Transverse colon (tissue), 4 donors: ENCODE measurements around the gene MGST2. TPM values are rescaled to one million over a fixed set of nuclear protein-coding genes. Genes with fewer than 3 reads are reported as not detected.

Experiments
- DNase-seq: peaks from one replicate; pipeline ENCODE4 v3.0.0-alpha.2; 2019
- H3K27ac ChIP-seq, 4 donors: fragments of 200-600 bp; sonication (generic); 2 replicates each; pipeline ENCODE4 v1.5.1; 2016 to 2018; ENCODE audit warnings: inconsistent platforms in 4 of 4
- H3K27me3 ChIP-seq: fragments of 200-600 bp; sonication (generic); 2 replicates; pipeline ENCODE4 v1.5.1; 2017; ENCODE audit warnings: inconsistent platforms
- H3K36me3 ChIP-seq, 4 donors: fragments of 200-600 bp; sonication (generic); 2 replicates each; pipeline ENCODE4 v1.5.1; 2017 to 2019; ENCODE audit warnings: inconsistent platforms in 4 of 4
- H3K4me1 ChIP-seq, 4 donors: fragments of 200-600 bp; sonication (generic); 2 replicates each; pipeline ENCODE4 v1.5.1; 2017 to 2020; ENCODE audit warnings: inconsistent platforms in 4 of 4
- H3K4me3 ChIP-seq, 4 donors: fragments of 200-600 bp; sonication (generic); 1 replicate in 1 of 4; 2 replicates in 3 of 4; pipeline versions ENCODE4 v1.5.1 to v1.6.1; 2017 to 2019; ENCODE audit warnings: inconsistent platforms in 4 of 4
- H3K9me3 ChIP-seq, 2 donors: fragments of 200-600 bp; sonication (generic); 2 replicates each; pipeline ENCODE4 v1.5.1; 2017 to 2019; ENCODE audit warnings: inconsistent platforms in 2 of 2
- CTCF ChIP-seq, 5 experiments: fragments of 200-600 bp in 3 of 5; fragments of 450-650 bp in 2 of 5; sonication (generic) in 3 of 5; IDR thresholded peaks; 1 replicate in 2 of 5; 2 replicates in 3 of 5; pipeline ENCODE4 v1.5.1; 2016 to 2017; ENCODE audit warnings: antibody characterized with exemption in 5 of 5, inconsistent platforms in 3 of 5, mild to moderate bottlenecking in 2 of 5, moderate library complexity in 1 of 5
- EP300 ChIP-seq: sonication (generic); formaldehyde crosslinking; IDR thresholded peaks from one replicate; pipeline ENCODE4 v1.6.1; 2017; ENCODE audit warnings: antibody characterized with exemption, low read depth
- POLR2A ChIP-seq: fragments of 450-650 bp; IDR thresholded peaks from one replicate; pipeline ENCODE4 v1.6.1; 2016; ENCODE audit warnings: antibody characterized with exemption, mild to moderate bottlenecking, moderate library complexity
- POLR2AphosphoS5 ChIP-seq, 3 donors: sonication (generic); formaldehyde crosslinking; IDR thresholded peaks; one replicate each; pipeline ENCODE4 v1.6.1; 2016; ENCODE audit warnings: antibody characterized with exemption in 3 of 3
- WGBS, 2 donors: methylation state at CpG; one replicate each; pipeline ENCODE4 v1.1.5; 2018; ENCODE audit warnings: low coverage in 1 of 2; 5-methylcytosine and 5-hydroxymethylcytosine counted together
- in situ Hi-C, 4 donors: fragments of 200-750 bp; cut with MboI; loops; one replicate each; pipeline versions ENCODE4 v1.15.0 to v1.15.1; 2017; ENCODE audit warnings: low sequenced_read_pairs in 3 of 4, low pct_ligation_motif_present in 1 of 4, low pct_unique_long_range_greater_than_20kb in 1 of 4
- intact Hi-C: fragments of 100-400 bp; cut with DNase I; formaldehyde crosslinking; loops from one replicate; pipeline ENCODE4 v1.15.1; 2023; ENCODE audit warnings: low total_unique reads
- total RNA-seq, 4 donors: library from RNA; depleted of rRNA; stranded (reverse); fragments of >200 nt; gene quantifications; one replicate each; pipeline ENCODE4 v1.1.0, GENCODE V29; 2016

MGST2 gene
- total RNA-seq, 4 donors from 2014 or later = 3.4 to 91.5 (median 39.4) TPM

- DNase-seq = no peak
- H3K36me3 ChIP-seq = no peaks in the 10 kb centered on the region
- in situ Hi-C loops (no loop called here), intact Hi-C loops (loop anchor here (5.0 kb wide), 1 partner anchor 616 kb away; no protein-coding TSS in a partner anchor)
- peaks cover 0 to 4% (median 0%) of the 10 kb centered on the region in 4 donors for H3K4me1 ChIP-seq
- H3K9me3 ChIP-seq = no peaks in the 10 kb centered on the region
- H3K27me3 ChIP-seq = no peaks in the 10 kb centered on the region
- 74 to 86% methylated on average over 1 of the region's 1 CpG for WGBS, 2 donors
- H3K4me3 ChIP-seq = no peak overlapping the region
- no peak overlapping the region for H3K27ac ChIP-seq
- TF ChIP-seq POLR2AphosphoS5 (IDR thresholded peaks at IDR 0.05) (no peak), POLR2A (no peak), EP300 (no peak), CTCF (IDR thresholded peaks at IDR 0.05) (no peak)
Observed at GRCh38 chr4:139647952-139648351, 17.7 kb upstream of the MGST2 start.

- in situ Hi-C loops (no loop called here), intact Hi-C loops (loop anchor here (5.0 kb wide), 1 partner anchor 154 kb away; no protein-coding TSS in a partner anchor)
- Histone ChIP-seq H3K9me3 (no peaks in the 10 kb centered on the region), H3K36me3 (no peaks in the 10 kb centered on the region), H3K4me3 (no peak overlapping the region), H3K27ac (no peak overlapping the region), H3K4me1 (peaks cover 0 to 4% (median under 1%) of the 10 kb centered on the region in 4 donors), H3K27me3 (no peaks in the 10 kb centered on the region)
- peak; percentile 83 to 94 (median 89) for TF ChIP-seq CTCF (IDR thresholded peaks at IDR 0.05)
- TF ChIP-seq EP300 = no peak
- peak; percentile 78 for DNase-seq
- 13 to 25% methylated on average over 8 to 13 of the region's 13 CpGs for WGBS, 2 donors
Observed at GRCh38 chr4:139651282-139652194, 14.1 kb upstream of the MGST2 start.

- 80 to 82% methylated on average over 2 to 4 of the region's 4 CpGs for WGBS, 2 donors
- H3K27me3 ChIP-seq = no peaks in the 10 kb centered on the region
- in situ Hi-C loops = no loop called here
- H3K4me1 ChIP-seq = peaks cover 0 to 15% (median 4%) of the 10 kb centered on the region in 4 donors
- TF ChIP-seq EP300 = no peak
- TF ChIP-seq POLR2AphosphoS5 (IDR thresholded peaks at IDR 0.05) = no peak
- no peak for TF ChIP-seq CTCF (IDR thresholded peaks at IDR 0.05)
- no peak for TF ChIP-seq POLR2A
- H3K36me3 ChIP-seq = no peaks in the 10 kb centered on the region
- no peak overlapping the region for H3K4me3 ChIP-seq
- no peaks in the 10 kb centered on the region for H3K9me3 ChIP-seq
- intact Hi-C loops = loop anchor here (5.0 kb wide), 1 partner anchor 157 kb away; no protein-coding TSS in a partner anchor
- no peak overlapping the region for H3K27ac ChIP-seq
- DNase-seq = no peak
Observed at GRCh38 chr4:139654516-139654915, 11.1 kb upstream of the MGST2 start.

GRCh38 chr4:139655116-139655515, 10.5 kb upstream of the MGST2 start:
- H3K9me3 ChIP-seq = no peaks in the 10 kb centered on the region
- no peak overlapping the region for H3K4me3 ChIP-seq
- H3K4me1 ChIP-seq = peaks cover 0 to 15% (median 4%) of the 10 kb centered on the region in 4 donors
- no peaks in the 10 kb centered on the region for H3K36me3 ChIP-seq
- 43 to 57% methylated on average over 2 to 3 of the region's 3 CpGs for WGBS, 2 donors
- no peak overlapping the region for H3K27ac ChIP-seq
- TF ChIP-seq POLR2AphosphoS5 (IDR thresholded peaks at IDR 0.05) (no peak), CTCF (IDR thresholded peaks at IDR 0.05) (peak in 2 of 5 experiments; percentile 8 to 14), POLR2A (no peak), EP300 (no peak)
- DNase-seq = no peak
- in situ Hi-C loops (no loop called here), intact Hi-C loops (no loop called here)
- no peaks in the 10 kb centered on the region for H3K27me3 ChIP-seq
